Ureter (tissue), 1 donor: ENCODE results near the gene FCAMR. TPM values are rescaled to one million over a fixed set of nuclear protein-coding genes. Genes with fewer than 3 reads are reported as not detected.
A peak's percentile ranks its signal among the peaks of the same experiment; 100 is the strongest.

Experiments used
- DNase-seq: peaks from one replicate; pipeline ENCODE4 v3.0.0-alpha.2; 2020; ENCODE audit warnings: low spot score
- total RNA-seq: library from RNA; stranded (reverse); gene quantifications from one replicate; pipeline ENCODE4 v1.2.4, GENCODE V29; 2023
- donor health status: DM: yes; HTN: yes; CAD: no.

FCAMR gene
- total RNA-seq, 1 donor from 2014 or later, result not detected

GRCh38 chr1:206911064-206911663 lies 59.1 kb downstream of the FCAMR start:
- DNase-seq, result no peak

GRCh38 chr1:206909883-206910318 lies 60.4 kb downstream of the FCAMR start:
- DNase-seq, result no peak

GRCh38 chr1:206909161-206909882 lies 60.9 kb downstream of the FCAMR start:
- peak; percentile 89 for DNase-seq

- DNase-seq, result no peak
Measured at GRCh38 chr1:206908038-206908437, 62.2 kb downstream of the FCAMR start.

Other genes with a start within 250 kb of the FCAMR start
- not detected for gene IL19, start 199.7 kb downstream of the FCAMR start, total RNA-seq
- gene IL10, start 198.0 kb downstream of the FCAMR start, total RNA-seq, result 0.68 TPM
- gene IL20, start 104.8 kb downstream of the FCAMR start, total RNA-seq, result not detected
- not detected for gene IL24, start 73.0 kb downstream of the FCAMR start, total RNA-seq
- 17.1 TPM for gene FCMR, start 48.5 kb downstream of the FCAMR start, total RNA-seq
- gene PIGR, start 24.0 kb downstream of the FCAMR start, total RNA-seq, result 670 TPM
- gene C1orf116, start 62.3 kb upstream of the FCAMR start, total RNA-seq, result 45.7 TPM
- 9.8 TPM for gene YOD1, start 80.7 kb upstream of the FCAMR start, total RNA-seq
- 27.0 TPM for gene PFKFB2, start 82.8 kb upstream of the FCAMR start, total RNA-seq
- 0.34 TPM for gene C4BPB, start 118.4 kb upstream of the FCAMR start, total RNA-seq
- 0.21 TPM for gene C4BPA, start 133.8 kb upstream of the FCAMR start, total RNA-seq